ENCODE results near the gene NPLOC4. TPM values are rescaled to one million over a fixed set of nuclear protein-coding genes. Genes with fewer than 3 reads are reported as not detected.

NPLOC4 gene
- polyA plus RNA-seq, 1 of the 3 experiments (the other 2 are of a cell fraction) = 88.6 TPM

DNA sequence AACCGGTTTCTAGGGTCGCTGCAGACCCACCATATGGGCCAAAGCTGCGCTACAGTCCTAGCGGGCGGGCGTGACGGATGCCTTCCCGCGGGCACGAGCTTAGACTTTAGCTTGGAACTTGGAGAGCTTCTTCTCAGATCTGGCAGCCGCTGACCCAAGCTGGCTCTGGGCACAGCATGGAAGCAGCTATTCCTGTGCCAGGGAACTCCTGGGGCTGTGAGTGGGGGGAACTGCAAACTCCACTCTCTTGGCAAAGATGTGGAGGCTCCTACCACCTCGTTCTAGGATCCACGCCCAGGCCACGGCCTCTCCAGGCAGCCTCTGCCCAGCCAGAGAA is 93.6 kb downstream of the NPLOC4 start (continued):
- TF ChIP-seq, protein P1, sequence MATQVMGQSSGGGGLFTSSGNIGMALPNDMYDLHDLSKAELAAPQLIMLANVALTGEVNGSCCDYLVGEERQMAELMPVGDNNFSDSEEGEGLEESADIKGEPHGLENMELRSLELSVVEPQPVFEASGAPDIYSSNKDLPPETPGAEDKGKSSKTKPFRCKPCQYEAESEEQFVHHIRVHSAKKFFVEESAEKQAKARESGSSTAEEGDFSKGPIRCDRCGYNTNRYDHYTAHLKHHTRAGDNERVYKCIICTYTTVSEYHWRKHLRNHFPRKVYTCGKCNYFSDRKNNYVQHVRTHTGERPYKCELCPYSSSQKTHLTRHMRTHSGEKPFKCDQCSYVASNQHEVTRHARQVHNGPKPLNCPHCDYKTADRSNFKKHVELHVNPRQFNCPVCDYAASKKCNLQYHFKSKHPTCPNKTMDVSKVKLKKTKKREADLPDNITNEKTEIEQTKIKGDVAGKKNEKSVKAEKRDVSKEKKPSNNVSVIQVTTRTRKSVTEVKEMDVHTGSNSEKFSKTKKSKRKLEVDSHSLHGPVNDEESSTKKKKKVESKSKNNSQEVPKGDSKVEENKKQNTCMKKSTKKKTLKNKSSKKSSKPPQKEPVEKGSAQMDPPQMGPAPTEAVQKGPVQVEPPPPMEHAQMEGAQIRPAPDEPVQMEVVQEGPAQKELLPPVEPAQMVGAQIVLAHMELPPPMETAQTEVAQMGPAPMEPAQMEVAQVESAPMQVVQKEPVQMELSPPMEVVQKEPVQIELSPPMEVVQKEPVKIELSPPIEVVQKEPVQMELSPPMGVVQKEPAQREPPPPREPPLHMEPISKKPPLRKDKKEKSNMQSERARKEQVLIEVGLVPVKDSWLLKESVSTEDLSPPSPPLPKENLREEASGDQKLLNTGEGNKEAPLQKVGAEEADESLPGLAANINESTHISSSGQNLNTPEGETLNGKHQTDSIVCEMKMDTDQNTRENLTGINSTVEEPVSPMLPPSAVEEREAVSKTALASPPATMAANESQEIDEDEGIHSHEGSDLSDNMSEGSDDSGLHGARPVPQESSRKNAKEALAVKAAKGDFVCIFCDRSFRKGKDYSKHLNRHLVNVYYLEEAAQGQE (IDR thresholded peaks at IDR 0.05; ENCODE audit: low read depth, low read length) = no peak
- TF ChIP-seq FOXM1 (IDR thresholded peaks at IDR 0.05; ENCODE audit: low read depth) = no peak
- TF ChIP-seq EP300 (IDR thresholded peaks at IDR 0.05; ENCODE audit: borderline replicate concordance in 1 of 2, low read depth in 1 of 2, low read length in 1 of 2) = no peak
- TF ChIP-seq NRF1 (IDR thresholded peaks at IDR 0.05; ENCODE audit: low read depth, low read length) = no peak

DNA sequence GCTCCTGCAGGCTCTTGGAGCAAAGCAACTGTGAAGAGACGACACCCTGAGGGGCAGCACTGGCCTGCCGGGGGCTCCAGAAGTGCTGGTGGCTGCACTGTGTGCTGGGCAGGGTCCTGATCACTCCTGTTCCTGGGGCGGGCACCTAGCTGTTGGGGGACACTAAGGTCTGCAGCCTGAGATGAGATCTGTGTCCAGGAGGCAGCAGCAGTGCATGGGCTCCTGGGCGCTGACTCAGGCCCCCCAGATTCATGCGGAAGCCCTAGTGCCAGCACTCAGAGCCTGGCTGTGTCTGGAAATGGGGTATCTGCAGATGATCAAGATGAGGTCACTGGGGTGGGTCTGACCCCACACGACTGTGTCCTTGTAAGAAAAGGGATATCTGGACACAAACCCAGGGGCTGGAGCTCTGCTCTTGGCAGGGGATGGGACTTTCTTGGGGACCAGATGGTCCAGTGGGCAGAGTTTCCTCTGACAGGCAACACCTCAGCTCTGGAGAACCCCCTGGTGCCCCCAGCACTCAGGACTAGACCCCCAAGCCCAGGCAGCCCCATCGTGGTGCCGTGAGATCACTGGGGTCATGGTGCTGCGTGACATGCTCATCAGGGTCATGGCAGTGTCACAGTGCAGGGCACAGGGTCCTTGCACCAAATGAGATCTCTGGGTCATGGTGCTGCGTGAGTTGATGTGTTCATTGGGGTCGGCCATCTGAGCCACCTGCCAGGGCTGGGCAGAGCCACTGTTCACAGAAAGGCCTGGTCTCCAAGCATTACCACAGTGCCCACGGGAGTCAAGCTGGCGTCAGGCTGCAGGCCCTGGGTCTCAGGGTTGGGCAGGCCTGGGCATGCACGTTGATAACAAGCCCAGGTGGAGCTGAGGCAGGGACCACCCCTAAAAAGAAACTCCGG is 94.2 kb downstream of the NPLOC4 start:
- ChIA-PET CTCF (interaction anchor here (1.1 to 2.0 kb wide), 6 partner anchors 9 to 251 kb away, joined by 3 to 7 read pairs (median 5); no protein-coding TSS in a partner anchor), POLR2A (interaction anchor here (1.5 kb wide), 1 partner anchor 10 kb away, joined by 5 read pairs; the partner anchor contains the start of gene FAAP100)
- DNase-seq = no peak
- Histone ChIP-seq H3K4me2 (no peak overlapping the region), H2AFZ (ENCODE audit: low read depth) (no peak overlapping the region), H3K4me1 (ENCODE audit: control insufficient read depth in 1 of 2, insufficient read depth in 2 of 2, low read depth in 1 of 2, low read length in 1 of 2) (peaks cover 0 to under 1% of the 10 kb centered on the region in 2 experiments; a peak in 1 of 4 replicates), H3K27ac (ENCODE audit: low read depth in 2 of 2, low read length in 1 of 2) (no peak overlapping the region; a peak in 1 of 4 replicates), H3F3A (replicated peaks; ENCODE audit: insufficient read depth) (peaks cover 10% of the 10 kb centered on the region), H3K9me3 (no peaks in the 10 kb centered on the region), H3K4me3 (ENCODE audit: low read depth in 2 of 2, low read length in 1 of 2) (no peak overlapping the region), H3K36me3 (replicated peaks in 1 of 2; ENCODE audit: control insufficient read depth in 1 of 2, insufficient read depth in 2 of 2, low read length in 1 of 2) (peaks cover 34 to 67% of the 10 kb centered on the region in 2 experiments), H3K9ac (no peak overlapping the region), H3K9me2 (no peaks in the 10 kb centered on the region), H3K79me2 (ENCODE audit: insufficient read depth) (no peaks in the 10 kb centered on the region), H3K27me3 (ENCODE audit: insufficient read depth) (no peaks in the 10 kb centered on the region), H4K20me1 (ENCODE audit: insufficient read depth) (peaks cover 9% of the 10 kb centered on the region; the same call in 1 of the 2 replicates)
- 88% methylated on average over 14 of the region's 15 CpGs for WGBS (ENCODE audit: low lambda C conversion rate)
- TF ChIP-seq, protein P2, sequence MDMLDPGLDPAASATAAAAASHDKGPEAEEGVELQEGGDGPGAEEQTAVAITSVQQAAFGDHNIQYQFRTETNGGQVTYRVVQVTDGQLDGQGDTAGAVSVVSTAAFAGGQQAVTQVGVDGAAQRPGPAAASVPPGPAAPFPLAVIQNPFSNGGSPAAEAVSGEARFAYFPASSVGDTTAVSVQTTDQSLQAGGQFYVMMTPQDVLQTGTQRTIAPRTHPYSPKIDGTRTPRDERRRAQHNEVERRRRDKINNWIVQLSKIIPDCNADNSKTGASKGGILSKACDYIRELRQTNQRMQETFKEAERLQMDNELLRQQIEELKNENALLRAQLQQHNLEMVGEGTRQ (IDR thresholded peaks at IDR 0.05; ENCODE audit: borderline replicate concordance, low read depth, low read length) = no peak
- TF ChIP-seq TCF12 (IDR thresholded peaks at IDR 0.05) (no peak), NRF1 (IDR thresholded peaks at IDR 0.05; ENCODE audit: low read depth, low read length) (no peak), RCOR1 (IDR thresholded peaks at IDR 0.05; ENCODE audit: low read length) (no peak), MXI1 (IDR thresholded peaks at IDR 0.05; ENCODE audit: low read depth, low read length) (no peak), FOXM1 (IDR thresholded peaks at IDR 0.05; ENCODE audit: low read depth) (no peak), JUND (IDR thresholded peaks at IDR 0.05) (no peak), CHD2 (IDR thresholded peaks at IDR 0.05; ENCODE audit: low read length, partially characterized antibody) (no peak), ELF1 (IDR thresholded peaks at IDR 0.05) (no peak), SIN3A (IDR thresholded peaks at IDR 0.05; ENCODE audit: borderline replicate concordance, low read depth, low read length) (no peak), NFIC (IDR thresholded peaks at IDR 0.05; ENCODE audit: borderline replicate concordance) (no peak), EP300 (IDR thresholded peaks at IDR 0.05; ENCODE audit: borderline replicate concordance in 1 of 2, low read depth in 1 of 2, low read length in 1 of 2) (no peak), POLR2AphosphoS5 (IDR thresholded peaks at IDR 0.05; ENCODE audit: low read depth, low read length) (no peak)
- TF ChIP-seq, protein P3, sequence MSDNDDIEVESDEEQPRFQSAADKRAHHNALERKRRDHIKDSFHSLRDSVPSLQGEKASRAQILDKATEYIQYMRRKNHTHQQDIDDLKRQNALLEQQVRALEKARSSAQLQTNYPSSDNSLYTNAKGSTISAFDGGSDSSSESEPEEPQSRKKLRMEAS (IDR thresholded peaks at IDR 0.05; ENCODE audit: low read depth) = no peak
- TF ChIP-seq, protein P4, sequence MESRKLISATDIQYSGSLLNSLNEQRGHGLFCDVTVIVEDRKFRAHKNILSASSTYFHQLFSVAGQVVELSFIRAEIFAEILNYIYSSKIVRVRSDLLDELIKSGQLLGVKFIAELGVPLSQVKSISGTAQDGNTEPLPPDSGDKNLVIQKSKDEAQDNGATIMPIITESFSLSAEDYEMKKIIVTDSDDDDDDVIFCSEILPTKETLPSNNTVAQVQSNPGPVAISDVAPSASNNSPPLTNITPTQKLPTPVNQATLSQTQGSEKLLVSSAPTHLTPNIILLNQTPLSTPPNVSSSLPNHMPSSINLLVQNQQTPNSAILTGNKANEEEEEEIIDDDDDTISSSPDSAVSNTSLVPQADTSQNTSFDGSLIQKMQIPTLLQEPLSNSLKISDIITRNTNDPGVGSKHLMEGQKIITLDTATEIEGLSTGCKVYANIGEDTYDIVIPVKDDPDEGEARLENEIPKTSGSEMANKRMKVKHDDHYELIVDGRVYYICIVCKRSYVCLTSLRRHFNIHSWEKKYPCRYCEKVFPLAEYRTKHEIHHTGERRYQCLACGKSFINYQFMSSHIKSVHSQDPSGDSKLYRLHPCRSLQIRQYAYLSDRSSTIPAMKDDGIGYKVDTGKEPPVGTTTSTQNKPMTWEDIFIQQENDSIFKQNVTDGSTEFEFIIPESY (IDR thresholded peaks at IDR 0.05; ENCODE audit: borderline replicate concordance, low read depth) = no peak
- TF ChIP-seq, protein P5, sequence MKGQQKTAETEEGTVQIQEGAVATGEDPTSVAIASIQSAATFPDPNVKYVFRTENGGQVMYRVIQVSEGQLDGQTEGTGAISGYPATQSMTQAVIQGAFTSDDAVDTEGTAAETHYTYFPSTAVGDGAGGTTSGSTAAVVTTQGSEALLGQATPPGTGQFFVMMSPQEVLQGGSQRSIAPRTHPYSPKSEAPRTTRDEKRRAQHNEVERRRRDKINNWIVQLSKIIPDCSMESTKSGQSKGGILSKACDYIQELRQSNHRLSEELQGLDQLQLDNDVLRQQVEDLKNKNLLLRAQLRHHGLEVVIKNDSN (IDR thresholded peaks at IDR 0.05; ENCODE audit: borderline replicate concordance, low read depth) = no peak
- TF ChIP-seq, protein P6, sequence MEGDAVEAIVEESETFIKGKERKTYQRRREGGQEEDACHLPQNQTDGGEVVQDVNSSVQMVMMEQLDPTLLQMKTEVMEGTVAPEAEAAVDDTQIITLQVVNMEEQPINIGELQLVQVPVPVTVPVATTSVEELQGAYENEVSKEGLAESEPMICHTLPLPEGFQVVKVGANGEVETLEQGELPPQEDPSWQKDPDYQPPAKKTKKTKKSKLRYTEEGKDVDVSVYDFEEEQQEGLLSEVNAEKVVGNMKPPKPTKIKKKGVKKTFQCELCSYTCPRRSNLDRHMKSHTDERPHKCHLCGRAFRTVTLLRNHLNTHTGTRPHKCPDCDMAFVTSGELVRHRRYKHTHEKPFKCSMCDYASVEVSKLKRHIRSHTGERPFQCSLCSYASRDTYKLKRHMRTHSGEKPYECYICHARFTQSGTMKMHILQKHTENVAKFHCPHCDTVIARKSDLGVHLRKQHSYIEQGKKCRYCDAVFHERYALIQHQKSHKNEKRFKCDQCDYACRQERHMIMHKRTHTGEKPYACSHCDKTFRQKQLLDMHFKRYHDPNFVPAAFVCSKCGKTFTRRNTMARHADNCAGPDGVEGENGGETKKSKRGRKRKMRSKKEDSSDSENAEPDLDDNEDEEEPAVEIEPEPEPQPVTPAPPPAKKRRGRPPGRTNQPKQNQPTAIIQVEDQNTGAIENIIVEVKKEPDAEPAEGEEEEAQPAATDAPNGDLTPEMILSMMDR (IDR thresholded peaks at IDR 0.05) = no peak

Data from SK-N-SH (cell line).